GM12892 (cell line): ENCODE results near the gene PPP1R14C.

Experiments
- POLR2A ChIP-seq: IDR thresholded peaks from 2 replicates; pipeline ENCODE4 v1.6.1; 2011; ENCODE audit warnings: low read depth, low read length, control low read depth
- POLR2AphosphoS5 ChIP-seq: IDR thresholded peaks from 2 replicates; pipeline ENCODE4 v1.6.1; 2011; ENCODE audit warnings: low read depth, low read length, control low read depth
- TAF1 ChIP-seq: IDR thresholded peaks from 2 replicates; pipeline ENCODE4 v1.6.1; 2011; ENCODE audit warnings: low read depth, mild to moderate bottlenecking, control low read depth, low read length, borderline replicate concordance

DNA sequence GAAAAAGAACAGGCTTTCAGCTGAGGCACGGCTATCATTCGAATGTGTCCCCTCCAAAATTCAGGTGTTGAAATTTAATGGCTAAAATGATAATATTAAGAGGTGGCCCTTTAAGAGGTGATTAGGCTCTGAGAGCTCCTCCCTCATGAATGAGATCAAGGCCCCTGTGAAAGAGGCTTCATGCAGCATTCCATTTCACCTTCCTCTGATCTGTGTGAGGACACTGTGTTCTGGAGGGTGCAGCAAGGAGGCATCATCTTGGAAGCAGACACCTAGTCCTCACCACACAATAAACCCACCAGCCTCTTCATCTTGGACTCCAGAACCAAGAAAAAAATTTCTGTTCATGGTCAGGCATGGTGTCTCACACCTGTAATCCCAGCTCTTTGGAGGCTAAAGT is 56.4 kb downstream of the PPP1R14C start:
- TF ChIP-seq POLR2A, result no peak
- TF ChIP-seq TAF1, result no peak
- no peak for TF ChIP-seq POLR2AphosphoS5
